Suppressor macrophage treated with lipopolysaccharide for 4 hours (primary cell): ENCODE results near the gene DCAF7.

Experiments
- DNase-seq: peaks from one replicate; pipeline ENCODE4 v3.0.0-alpha.2; 2020

DCAF7 gene

GRCh38 chr17:63525190-63525946 lies 24.9 kb upstream of the DCAF7 start:
- no peak for DNase-seq

- no peak for DNase-seq
These were observed 23.4 kb upstream of the DCAF7 start for GRCh38 chr17:63526861-63527260.

DNA sequence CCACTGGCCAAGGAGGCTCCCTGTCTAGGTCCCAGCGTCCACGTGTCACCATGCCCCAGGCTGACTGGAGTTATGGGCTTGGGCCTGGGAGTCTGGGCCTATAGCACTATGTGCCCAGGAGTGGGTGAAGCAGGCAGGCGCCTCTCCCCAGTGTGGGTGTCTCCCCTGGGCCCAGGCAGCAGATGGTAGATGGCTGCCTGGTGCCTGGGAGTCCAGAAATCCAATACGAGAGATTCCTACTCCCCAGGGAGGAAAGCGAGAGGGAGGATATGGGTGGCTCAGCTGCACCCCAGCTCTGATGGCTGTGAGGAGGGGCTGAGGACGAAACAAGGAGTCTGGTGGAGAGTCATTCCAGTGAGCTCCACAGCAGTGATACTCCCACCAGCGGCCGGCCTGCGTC lies 22.1 kb upstream of the DCAF7 start:
- no peak for DNase-seq

- DNase-seq = no peak
These were observed 20.3 kb upstream of the DCAF7 start for GRCh38 chr17:63529711-63530556.

GRCh38 chr17:63530557-63531021 lies 19.7 kb upstream of the DCAF7 start:
- no peak for DNase-seq

GRCh38 chr17:63531022-63531965 lies 19.0 kb upstream of the DCAF7 start:
- DNase-seq = no peak

DNA sequence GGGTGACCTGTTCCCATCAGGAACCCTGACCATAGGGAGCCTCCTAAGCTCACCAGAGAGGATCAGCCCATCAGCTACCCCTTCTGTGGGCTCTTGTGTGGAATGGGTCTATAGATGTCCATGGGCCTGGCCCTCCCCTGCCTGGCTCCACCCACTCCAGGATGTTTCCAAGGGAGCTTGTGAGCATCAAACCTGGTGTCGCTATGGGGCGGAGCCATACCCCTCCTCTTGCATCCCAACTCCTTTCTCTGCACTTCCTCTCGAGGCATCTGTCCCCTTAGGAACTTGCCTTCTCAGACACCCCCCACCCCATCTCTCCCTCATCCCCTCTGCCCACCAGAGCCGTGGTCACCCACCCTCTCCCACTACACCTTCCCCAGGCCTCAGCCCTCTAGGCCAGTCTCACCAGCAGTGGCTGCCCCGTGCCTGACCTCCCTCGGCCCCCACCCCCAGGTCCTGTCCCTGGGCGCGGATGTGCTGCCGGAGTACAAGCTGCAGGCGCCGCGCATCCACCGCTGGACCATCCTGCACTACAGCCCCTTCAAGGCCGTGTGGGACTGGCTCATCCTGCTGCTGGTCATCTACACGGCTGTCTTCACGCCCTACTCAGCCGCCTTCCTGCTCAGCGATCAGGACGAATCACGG lies 16.7 kb upstream of the DCAF7 start:
- DNase-seq = no peak

GRCh38 chr17:63534078-63534570 lies 16.2 kb upstream of the DCAF7 start:
- no peak for DNase-seq

GRCh38 chr17:63534816-63535455 lies 15.3 kb upstream of the DCAF7 start:
- no peak for DNase-seq

DNA sequence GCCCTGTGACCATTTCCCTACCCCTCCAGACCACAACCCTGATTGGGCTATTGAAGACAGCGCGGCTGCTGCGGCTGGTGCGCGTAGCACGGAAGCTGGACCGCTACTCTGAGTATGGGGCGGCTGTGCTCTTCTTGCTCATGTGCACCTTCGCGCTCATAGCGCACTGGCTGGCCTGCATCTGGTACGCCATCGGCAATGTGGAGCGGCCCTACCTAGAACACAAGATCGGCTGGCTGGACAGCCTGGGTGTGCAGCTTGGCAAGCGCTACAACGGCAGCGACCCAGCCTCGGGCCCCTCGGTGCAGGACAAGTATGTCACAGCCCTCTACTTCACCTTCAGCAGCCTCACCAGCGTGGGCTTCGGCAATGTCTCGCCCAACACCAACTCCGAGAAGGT lies 14.6 kb upstream of the DCAF7 start:
- no peak for DNase-seq

DNA sequence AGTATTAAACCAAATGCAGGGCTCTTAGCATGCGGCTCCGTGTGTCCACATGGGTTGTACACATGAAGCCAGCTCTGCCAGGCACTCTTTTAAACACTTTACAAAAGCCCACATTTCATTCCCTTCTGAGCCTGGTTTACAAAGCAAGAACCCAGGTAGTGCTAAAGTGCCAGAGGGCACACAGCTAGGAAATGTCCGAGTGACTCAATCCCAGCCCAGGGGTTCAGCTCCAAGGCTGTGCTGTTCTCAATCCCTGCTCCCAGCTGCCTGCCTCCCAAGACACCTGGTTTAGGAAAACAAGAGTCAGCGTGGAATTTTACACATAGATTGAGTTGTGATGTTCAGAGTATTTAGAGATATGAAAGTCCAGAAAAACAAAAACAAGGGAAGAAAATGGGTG lies 13.3 kb upstream of the DCAF7 start:
- DNase-seq = no peak

GRCh38 chr17:63537991-63538692 lies 12.1 kb upstream of the DCAF7 start:
- DNase-seq = no peak

DNA sequence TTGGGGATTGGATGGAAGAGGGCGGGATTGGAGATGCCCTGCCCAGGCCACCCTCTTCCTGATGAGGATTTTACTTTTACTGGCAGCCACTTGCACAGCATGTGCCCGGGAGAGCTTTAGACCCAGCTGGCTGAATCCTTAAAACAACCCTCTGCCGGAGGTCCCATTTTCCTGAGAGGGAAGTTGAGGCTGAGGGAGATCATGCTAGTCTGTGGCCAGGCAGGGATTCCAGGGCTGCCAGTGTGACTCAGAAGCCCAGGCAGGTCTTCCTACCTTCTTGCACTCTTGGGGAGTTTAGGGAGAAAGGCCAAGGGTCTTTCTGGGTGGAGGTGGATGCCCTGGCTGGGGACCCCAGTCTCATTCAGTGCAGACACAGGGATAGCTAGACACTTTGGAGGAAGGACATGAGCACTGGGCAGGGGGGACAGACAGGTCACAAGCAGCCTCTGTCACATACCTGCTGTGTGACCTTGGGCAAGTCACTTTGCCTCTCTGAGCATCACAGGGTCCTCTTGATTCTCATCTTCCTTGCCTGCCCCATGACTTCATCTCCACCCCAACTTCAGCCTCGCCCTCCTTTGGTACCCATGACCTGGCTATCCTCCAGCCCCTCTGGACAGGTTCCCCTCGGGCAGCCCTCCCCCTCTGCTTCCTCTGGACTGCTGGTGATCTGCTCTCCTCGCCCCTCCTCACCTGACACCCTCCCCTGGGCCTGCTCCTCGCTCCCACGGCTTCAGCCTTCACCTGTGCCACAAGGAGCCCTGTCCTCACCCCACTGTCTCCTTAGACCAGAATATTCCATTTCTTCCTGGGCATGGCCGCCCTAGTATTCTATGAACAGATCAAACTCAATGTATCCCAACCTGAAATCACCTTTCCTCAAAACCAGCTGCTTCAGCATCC lies 11.3 kb upstream of the DCAF7 start:
- no peak for DNase-seq

- DNase-seq = no peak
These were observed 9.7 kb upstream of the DCAF7 start for GRCh38 chr17:63540590-63540989.

DNA sequence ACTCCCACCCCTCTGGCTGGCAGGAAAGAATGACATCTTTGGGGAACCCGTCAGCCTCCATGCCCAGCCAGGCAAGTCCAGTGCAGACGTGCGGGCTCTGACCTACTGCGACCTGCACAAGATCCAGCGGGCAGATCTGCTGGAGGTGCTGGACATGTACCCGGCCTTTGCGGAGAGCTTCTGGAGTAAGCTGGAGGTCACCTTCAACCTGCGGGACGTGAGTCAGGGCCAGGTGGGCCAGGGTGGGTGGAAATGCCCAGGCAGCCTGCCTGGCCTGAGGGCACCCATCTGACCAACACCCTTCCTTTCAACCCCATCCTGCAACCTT lies 8.1 kb upstream of the DCAF7 start:
- no peak for DNase-seq

GRCh38 chr17:63542942-63543821 lies 7.1 kb upstream of the DCAF7 start:
- DNase-seq = no peak

GRCh38 chr17:63543822-63544420 lies 6.4 kb upstream of the DCAF7 start:
- no peak for DNase-seq

- DNase-seq = no peak
These were observed 5.6 kb upstream of the DCAF7 start for GRCh38 chr17:63544467-63545301.
